ENCODE data around the gene ADARB1.

GRCh38 chr21:45170987-45171386, 96.6 kb downstream of the ADARB1 start:
- TF ChIP-seq, protein P1, sequence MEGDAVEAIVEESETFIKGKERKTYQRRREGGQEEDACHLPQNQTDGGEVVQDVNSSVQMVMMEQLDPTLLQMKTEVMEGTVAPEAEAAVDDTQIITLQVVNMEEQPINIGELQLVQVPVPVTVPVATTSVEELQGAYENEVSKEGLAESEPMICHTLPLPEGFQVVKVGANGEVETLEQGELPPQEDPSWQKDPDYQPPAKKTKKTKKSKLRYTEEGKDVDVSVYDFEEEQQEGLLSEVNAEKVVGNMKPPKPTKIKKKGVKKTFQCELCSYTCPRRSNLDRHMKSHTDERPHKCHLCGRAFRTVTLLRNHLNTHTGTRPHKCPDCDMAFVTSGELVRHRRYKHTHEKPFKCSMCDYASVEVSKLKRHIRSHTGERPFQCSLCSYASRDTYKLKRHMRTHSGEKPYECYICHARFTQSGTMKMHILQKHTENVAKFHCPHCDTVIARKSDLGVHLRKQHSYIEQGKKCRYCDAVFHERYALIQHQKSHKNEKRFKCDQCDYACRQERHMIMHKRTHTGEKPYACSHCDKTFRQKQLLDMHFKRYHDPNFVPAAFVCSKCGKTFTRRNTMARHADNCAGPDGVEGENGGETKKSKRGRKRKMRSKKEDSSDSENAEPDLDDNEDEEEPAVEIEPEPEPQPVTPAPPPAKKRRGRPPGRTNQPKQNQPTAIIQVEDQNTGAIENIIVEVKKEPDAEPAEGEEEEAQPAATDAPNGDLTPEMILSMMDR (IDR thresholded peaks at IDR 0.05): no peak
- TF ChIP-seq POLR2A (IDR thresholded peaks at IDR 0.05) (no peak), EP300 (IDR thresholded peaks at IDR 0.05) (no peak)

Data from stomach (tissue), 4 donors.